B cell (primary cell): ENCODE results near the gene CDKN2B. TPM values are rescaled to one million over a fixed set of nuclear protein-coding genes. Genes with fewer than 3 reads are reported as not detected.

Experiments
- ATAC-seq: fragments of 200-7000 bp; cut with Tn5 transposase; one replicate; pipeline ENCODE4 v1.10.0; 2021; ENCODE audit warnings: low read depth, mild to moderate bottlenecking, moderate number of reproducible peaks, moderate library complexity
- CTCF ChIA-PET: fragments of 350-600 bp; sonication (Branson Sonifier 250); formaldehyde crosslinking; loops from one replicate; lab custom pipeline; 2021; ENCODE audit warnings: antibody characterized with exemption, inconsistent platforms; lab: Charles Lee
- POLR2A ChIA-PET: fragments of 350-600 bp; sonication (Branson Sonifier 250); formaldehyde crosslinking; loops from one replicate; lab custom pipeline; 2021; ENCODE audit warnings: antibody characterized with exemption; lab: Charles Lee
- DNase-seq: peaks from one replicate; pipeline ENCODE4 v3.0.0; 2013
- H2AFZ ChIP-seq: 2 replicates; pipeline ENCODE4 v1.6.1; 2012; ENCODE audit warnings: mild to moderate bottlenecking, low read depth, low read length; ENCODE audit not compliant: insufficient read depth, poor library complexity, severe bottlenecking
- H3K27ac ChIP-seq, 2 donors: 1 replicate in 1 of 2; 2 replicates in 1 of 2; pipeline ENCODE4 v1.5.1; 2012 to 2013; ENCODE audit warnings: low read length in 2 of 2, mild to moderate bottlenecking in 2 of 2, moderate library complexity in 1 of 2
- H3K27me3 ChIP-seq, 4 experiments: fragments of 200-600 bp in 1 of 4; sonication (generic) in 1 of 4; replicated peaks in 1 of 4; 1 replicate in 2 of 4; 2 replicates in 2 of 4; pipeline versions ENCODE4 v1.6.1 to v1.7.0; 2013 to 2016; ENCODE audit warnings: low read length in 3 of 4, mild to moderate bottlenecking in 2 of 4, mixed read lengths in 1 of 4, moderate library complexity in 1 of 4; ENCODE audit not compliant: insufficient read depth in 4 of 4, control insufficient read depth in 3 of 4; ENCODE audit errors: control extremely low read depth in 1 of 4
- H3K36me3 ChIP-seq, 2 experiments: replicated peaks in 1 of 2; 1 replicate in 1 of 2; 2 replicates in 1 of 2; pipeline versions ENCODE4 v1.6.1 to v1.7.1; 2013; ENCODE audit warnings: low read length in 1 of 2; ENCODE audit not compliant: insufficient read depth in 2 of 2, control insufficient read depth in 1 of 2; ENCODE audit errors: control extremely low read depth in 1 of 2, extremely low read depth in 1 of 2
- H3K4me1 ChIP-seq, 2 donors: fragments of 200-600 bp in 1 of 2; sonication (generic) in 1 of 2; 1 replicate in 1 of 2; 2 replicates in 1 of 2; pipeline versions ENCODE4 v1.5.1 to v1.6.1; 2013 to 2017; ENCODE audit warnings: low read length in 2 of 2; ENCODE audit not compliant: control insufficient read depth in 2 of 2, insufficient read depth in 2 of 2
- H3K4me2 ChIP-seq: replicated peaks from 2 replicates; pipeline ENCODE3; 2012; ENCODE audit warnings: mild to moderate bottlenecking, low read depth, low read length; ENCODE audit not compliant: poor library complexity, severe bottlenecking
- H3K4me3 ChIP-seq, 5 experiments: fragments of 200-600 bp in 1 of 5; sonication (generic) in 1 of 5; 1 replicate in 3 of 5; 2 replicates in 2 of 5; pipeline versions ENCODE4 v1.5.1 to v1.7.0; 2011 to 2016; ENCODE audit warnings: low read length in 4 of 5, mild to moderate bottlenecking in 4 of 5, low read depth in 2 of 5, control low read depth in 1 of 5, moderate library complexity in 1 of 5; ENCODE audit not compliant: insufficient read depth in 1 of 5; ENCODE audit errors: control extremely low read depth in 1 of 5, extremely low read depth in 1 of 5
- H3K79me2 ChIP-seq: fragments of 200-600 bp; sonication (generic); one replicate; pipeline ENCODE4 v1.6.0; 2016; ENCODE audit warnings: low read length; ENCODE audit not compliant: control insufficient read depth, insufficient read depth
- H3K9ac ChIP-seq: fragments of 200-600 bp; sonication (generic); 2 replicates; pipeline ENCODE4 v1.6.1; 2017; ENCODE audit warnings: mild to moderate bottlenecking, low read length, moderate library complexity
- H3K9me3 ChIP-seq, 3 donors: one replicate each; pipeline versions ENCODE4 v1.6.1 to v1.7.1; 2013; ENCODE audit warnings: low read length in 2 of 3; ENCODE audit not compliant: control insufficient read depth in 2 of 3, insufficient read depth in 1 of 3; ENCODE audit errors: control extremely low read depth in 1 of 3
- H4K20me1 ChIP-seq: 2 replicates; pipeline ENCODE4 v1.6.0; 2012; ENCODE audit warnings: mild to moderate bottlenecking, low read length; ENCODE audit not compliant: insufficient read depth, control insufficient read depth, poor library complexity, severe bottlenecking
- H3K27ac Mint-ChIP-seq: one replicate; pipeline ENCODE4 v1.8.0; 2021; ENCODE audit warnings: mixed read lengths
- H3K27me3 Mint-ChIP-seq: one replicate; pipeline ENCODE4 v1.8.0; 2021; ENCODE audit warnings: mixed read lengths
- H3K4me1 Mint-ChIP-seq: one replicate; pipeline ENCODE4 v1.8.0; 2021; ENCODE audit warnings: mixed read lengths
- H3K4me3 Mint-ChIP-seq: one replicate; pipeline ENCODE4 v1.8.0; 2021; ENCODE audit warnings: mixed read lengths
- H3K9me3 Mint-ChIP-seq: one replicate; pipeline ENCODE4 v1.8.0; 2022; ENCODE audit warnings: mixed read lengths; ENCODE audit not compliant: insufficient read depth
- EZH2 ChIP-seq: IDR thresholded peaks from 2 replicates; pipeline ENCODE4 v1.6.1; 2012; ENCODE audit warnings: borderline replicate concordance, low read depth, mild to moderate bottlenecking, moderate library complexity, low read length; ENCODE audit not compliant: insufficient read depth, poor library complexity, severe bottlenecking
- WGBS: methylation state at CpG from one replicate; pipeline ENCODE4 v1.1.5; 2013; ENCODE audit warnings: missing lambda C conversion rate; ENCODE audit not compliant: insufficient coverage; 5-methylcytosine and 5-hydroxymethylcytosine counted together
- intact Hi-C: fragments of 100-400 bp; cut with micrococcal nuclease; formaldehyde crosslinking; loops from one replicate; pipeline ENCODE4 v1.10.0; 2022
- polyA plus RNA-seq: library from polyadenylated mRNA; depleted of rRNA; stranded (reverse); fragments of >200 nt; gene quantifications from 2 replicates; pipeline ENCODE4 v1.2.3, GENCODE V29; 2012
- total RNA-seq, 2 donors: library from RNA; stranded (reverse); fragments of 120-200 nt in 1 of 2; gene quantifications; 1 replicate in 1 of 2; 2 replicates in 1 of 2; pipeline versions ENCODE4 v1.2.3 to v1.2.4, GENCODE V29; 2013 to 2022
- TF ChIP-seq, protein P1 (sequence below): fragments of 200-600 bp; IDR thresholded peaks from one replicate; pipeline ENCODE4 v1.8.0; 2022; ENCODE audit warnings: antibody characterized with exemption, mild to moderate bottlenecking

CDKN2B gene
- total and polyA plus RNA-seq, 2 donors (not counting 1 experiment from before 2014, with no cell fraction given): 0.36 to 0.42 TPM

DNA sequence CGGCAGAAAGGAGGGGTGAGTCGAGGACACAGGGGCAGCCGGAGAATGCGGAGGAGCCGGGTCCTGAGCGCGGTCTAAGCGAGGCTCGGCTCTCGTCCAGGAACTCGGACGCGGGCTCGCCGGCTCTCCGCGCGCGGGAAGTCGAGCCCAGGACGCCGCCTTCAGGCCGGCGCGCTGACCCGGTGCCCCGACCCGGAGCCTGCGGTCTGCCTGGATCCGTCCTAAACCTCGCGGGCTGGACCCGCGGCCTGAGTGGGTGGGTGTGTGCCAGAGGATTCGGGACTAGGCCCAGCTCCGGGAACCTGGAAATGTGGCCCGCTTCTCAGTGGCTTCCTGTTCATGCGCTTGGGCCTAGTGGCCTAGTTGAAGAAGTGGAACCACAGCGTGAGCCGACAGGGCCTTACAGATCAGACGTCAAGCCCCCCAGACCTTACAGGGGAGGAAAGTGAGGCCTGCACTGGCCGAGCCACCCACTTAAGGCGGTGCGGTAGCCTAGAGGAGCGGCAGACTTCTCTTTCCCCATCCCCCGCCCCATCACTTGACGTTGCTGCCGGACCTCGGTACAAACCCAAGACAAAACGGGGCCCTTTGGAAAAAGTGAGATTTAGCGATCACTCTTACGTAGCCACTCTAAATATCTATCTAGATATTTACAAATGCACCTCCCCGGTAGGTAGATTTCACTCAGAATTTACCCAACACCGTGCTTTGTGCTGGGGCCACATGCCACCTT lies 13.3 kb downstream of the CDKN2B start:
- Histone ChIP-seq H3K4me2 (peak overlapping the region; percentile 97), H3K27ac (peak overlapping the region in 1 of 2 donors; percentile 94), H3K4me3 (peak overlapping the region; percentile 76 to 97 (median 86)), H3K27me3 (peaks cover 0 to 8% (median 1%) of the 10 kb centered on the region in 4 experiments), H3K9ac (peak overlapping the region; percentile 96), H3K36me3 (no peaks in the 10 kb centered on the region), H3K9me3 (no peaks in the 10 kb centered on the region), H4K20me1 (no peaks in the 10 kb centered on the region), H3K79me2 (peaks cover 9% of the 10 kb centered on the region), H2AFZ (peak overlapping the region; percentile 88), H3K4me1 (peaks cover 17 to 19% of the 10 kb centered on the region in 2 donors)
- peak; percentile 80 for DNase-seq
- Mint-ChIP-seq H3K4me3 (peak overlapping the region; percentile 97), H3K27me3 (peaks cover 2% of the 10 kb centered on the region), H3K9me3 (no peaks in the 10 kb centered on the region), H3K27ac (peak overlapping the region; percentile 95), H3K4me1 (peaks cover 19% of the 10 kb centered on the region)
- peak; percentile 26 for ATAC-seq
- TF ChIP-seq, protein P1, sequence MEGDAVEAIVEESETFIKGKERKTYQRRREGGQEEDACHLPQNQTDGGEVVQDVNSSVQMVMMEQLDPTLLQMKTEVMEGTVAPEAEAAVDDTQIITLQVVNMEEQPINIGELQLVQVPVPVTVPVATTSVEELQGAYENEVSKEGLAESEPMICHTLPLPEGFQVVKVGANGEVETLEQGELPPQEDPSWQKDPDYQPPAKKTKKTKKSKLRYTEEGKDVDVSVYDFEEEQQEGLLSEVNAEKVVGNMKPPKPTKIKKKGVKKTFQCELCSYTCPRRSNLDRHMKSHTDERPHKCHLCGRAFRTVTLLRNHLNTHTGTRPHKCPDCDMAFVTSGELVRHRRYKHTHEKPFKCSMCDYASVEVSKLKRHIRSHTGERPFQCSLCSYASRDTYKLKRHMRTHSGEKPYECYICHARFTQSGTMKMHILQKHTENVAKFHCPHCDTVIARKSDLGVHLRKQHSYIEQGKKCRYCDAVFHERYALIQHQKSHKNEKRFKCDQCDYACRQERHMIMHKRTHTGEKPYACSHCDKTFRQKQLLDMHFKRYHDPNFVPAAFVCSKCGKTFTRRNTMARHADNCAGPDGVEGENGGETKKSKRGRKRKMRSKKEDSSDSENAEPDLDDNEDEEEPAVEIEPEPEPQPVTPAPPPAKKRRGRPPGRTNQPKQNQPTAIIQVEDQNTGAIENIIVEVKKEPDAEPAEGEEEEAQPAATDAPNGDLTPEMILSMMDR: peak; percentile 15
- TF ChIP-seq EZH2: no peak
- CTCF ChIA-PET: interaction anchor here (0.8 to 6.8 kb wide), 6 partner anchors 10 to 248 kb away, joined by 3 to 60 read pairs (median 4); partner anchors contain the start of gene CDKN2B
- POLR2A ChIA-PET: interaction anchor here (0.5 kb wide), 1 partner anchor 134 kb away, joined by 3 read pairs; no protein-coding TSS in a partner anchor
- WGBS: 10% methylated on average over 54 of the region's 54 CpGs
- intact Hi-C loops: loop anchor here (1.0 to 10.0 kb wide), 8 partner anchors 8 to 1311 kb away; partner anchors contain the start of genes FOCAD, IFNA1, KLHL9 and MTAP
